ENCODE measurements around the gene CEP72. TPM values are rescaled to one million over a fixed set of nuclear protein-coding genes. Genes with fewer than 3 reads are reported as not detected.

CEP72 gene, protein sequence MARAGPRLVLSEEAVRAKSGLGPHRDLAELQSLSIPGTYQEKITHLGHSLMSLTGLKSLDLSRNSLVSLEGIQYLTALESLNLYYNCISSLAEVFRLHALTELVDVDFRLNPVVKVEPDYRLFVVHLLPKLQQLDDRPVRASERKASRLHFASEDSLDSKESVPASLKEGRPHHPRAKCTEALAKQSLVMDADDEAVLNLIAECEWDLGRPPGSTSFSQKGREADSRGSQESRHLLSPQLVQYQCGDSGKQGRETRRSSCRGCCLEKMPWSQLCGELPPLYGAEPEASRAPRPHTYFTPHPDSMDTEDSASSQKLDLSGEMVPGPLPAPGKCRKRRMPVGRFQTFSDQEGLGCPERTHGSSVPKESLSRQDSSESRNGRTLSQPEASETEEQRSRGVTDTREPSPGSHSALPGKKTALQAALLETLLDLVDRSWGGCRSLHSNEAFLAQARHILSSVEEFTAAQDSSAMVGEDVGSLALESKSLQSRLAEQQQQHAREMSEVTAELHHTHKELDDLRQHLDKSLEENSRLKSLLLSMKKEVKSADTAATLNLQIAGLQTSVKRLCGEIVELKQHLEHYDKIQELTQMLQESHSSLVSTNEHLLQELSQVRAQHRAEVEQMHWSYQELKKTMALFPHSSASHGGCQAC
- total RNA-seq: 10 to 100 TPM in 2 of 4 donors, 1 to 10 TPM in 2; 7.2 to 11.9 (median 9.2) TPM

DNA sequence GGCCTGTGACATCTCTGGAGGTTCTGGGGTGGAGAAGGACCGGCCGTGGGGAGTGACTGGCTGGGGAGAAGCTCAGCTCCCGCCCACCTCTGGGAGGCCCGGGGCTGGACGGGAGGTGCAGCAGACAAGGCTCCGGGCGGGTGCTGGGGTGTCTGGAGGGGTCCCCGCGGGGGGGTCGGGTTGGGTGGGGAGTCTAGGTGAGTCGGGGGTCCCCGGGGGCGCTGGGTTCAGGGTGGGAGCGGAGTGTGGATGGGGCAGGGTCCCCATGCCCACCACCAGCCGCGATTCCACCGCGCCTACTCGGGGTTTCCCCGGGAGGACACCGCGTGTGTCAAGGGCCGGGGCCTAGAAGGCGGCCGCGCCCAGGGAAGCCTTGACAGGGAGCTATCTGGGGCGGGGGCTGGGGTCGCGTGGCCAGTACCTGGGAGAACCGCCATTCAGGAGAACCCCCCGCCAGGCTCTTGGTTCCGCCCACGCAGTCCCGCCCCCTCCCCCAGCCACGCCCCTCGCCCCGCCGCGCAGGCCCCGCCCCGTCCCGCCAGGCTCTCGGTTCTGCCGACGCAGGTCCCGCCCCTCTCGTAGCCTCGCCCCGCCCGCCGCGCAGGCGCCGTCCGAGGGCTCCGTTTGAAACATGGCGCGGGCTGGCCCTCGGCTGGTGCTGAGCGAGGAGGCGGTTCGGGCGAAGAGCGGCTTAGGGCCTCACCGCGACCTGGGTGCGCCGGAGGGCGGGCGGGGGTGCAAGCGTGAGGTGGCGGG lies at the start of gene CEP72:
TSS of gene CEP72 (plus strand) at position 610 of the 756 bp plus-strand sequence. CDS start at position 632, 22 bp downstream.
- TF ChIP-seq POLR2A (IDR thresholded peaks at IDR 0.05): no peak
- TF ChIP-seq, protein P1, sequence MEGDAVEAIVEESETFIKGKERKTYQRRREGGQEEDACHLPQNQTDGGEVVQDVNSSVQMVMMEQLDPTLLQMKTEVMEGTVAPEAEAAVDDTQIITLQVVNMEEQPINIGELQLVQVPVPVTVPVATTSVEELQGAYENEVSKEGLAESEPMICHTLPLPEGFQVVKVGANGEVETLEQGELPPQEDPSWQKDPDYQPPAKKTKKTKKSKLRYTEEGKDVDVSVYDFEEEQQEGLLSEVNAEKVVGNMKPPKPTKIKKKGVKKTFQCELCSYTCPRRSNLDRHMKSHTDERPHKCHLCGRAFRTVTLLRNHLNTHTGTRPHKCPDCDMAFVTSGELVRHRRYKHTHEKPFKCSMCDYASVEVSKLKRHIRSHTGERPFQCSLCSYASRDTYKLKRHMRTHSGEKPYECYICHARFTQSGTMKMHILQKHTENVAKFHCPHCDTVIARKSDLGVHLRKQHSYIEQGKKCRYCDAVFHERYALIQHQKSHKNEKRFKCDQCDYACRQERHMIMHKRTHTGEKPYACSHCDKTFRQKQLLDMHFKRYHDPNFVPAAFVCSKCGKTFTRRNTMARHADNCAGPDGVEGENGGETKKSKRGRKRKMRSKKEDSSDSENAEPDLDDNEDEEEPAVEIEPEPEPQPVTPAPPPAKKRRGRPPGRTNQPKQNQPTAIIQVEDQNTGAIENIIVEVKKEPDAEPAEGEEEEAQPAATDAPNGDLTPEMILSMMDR (IDR thresholded peaks at IDR 0.05): no peak
- intact Hi-C loops (cut with DNase I; ENCODE audit: low total_unique reads): no loop called here
- peak within 1 kb of the TSS; percentile 68 for H3K4me3 ChIP-seq (ENCODE audit: low read depth, poor library complexity, severe bottlenecking)
- peak; percentile 85 to 98 for DNase-seq (ENCODE audit: low spot score in 2 of 2)
- WGBS, 2 donors: 0% methylated on average over 5 to 27 of the region's 72 CpGs

GRCh38 chr5:565782-566440 lies 46.2 kb upstream of the CEP72 start:
- peak in 1 of 2 donors; percentile 65 for DNase-seq (ENCODE audit: low spot score in 2 of 2)
- no peak overlapping the region for H3K4me3 ChIP-seq (ENCODE audit: low read depth, poor library complexity, severe bottlenecking)
- TF ChIP-seq, protein P1 (IDR thresholded peaks at IDR 0.05): no peak
- TF ChIP-seq POLR2A (IDR thresholded peaks at IDR 0.05): no peak
- intact Hi-C loops (cut with DNase I; ENCODE audit: low total_unique reads): no loop called here
- WGBS, 2 donors: 15 to 48% methylated on average over 9 to 15 of the region's 20 CpGs

GRCh38 chr5:566636-567309 lies 45.4 kb upstream of the CEP72 start:
- TF ChIP-seq POLR2A (IDR thresholded peaks at IDR 0.05): no peak
- TF ChIP-seq, protein P1 (IDR thresholded peaks at IDR 0.05): no peak
- 88 to 89% methylated on average over 16 of the region's 16 CpGs for WGBS, 2 donors

DNA sequence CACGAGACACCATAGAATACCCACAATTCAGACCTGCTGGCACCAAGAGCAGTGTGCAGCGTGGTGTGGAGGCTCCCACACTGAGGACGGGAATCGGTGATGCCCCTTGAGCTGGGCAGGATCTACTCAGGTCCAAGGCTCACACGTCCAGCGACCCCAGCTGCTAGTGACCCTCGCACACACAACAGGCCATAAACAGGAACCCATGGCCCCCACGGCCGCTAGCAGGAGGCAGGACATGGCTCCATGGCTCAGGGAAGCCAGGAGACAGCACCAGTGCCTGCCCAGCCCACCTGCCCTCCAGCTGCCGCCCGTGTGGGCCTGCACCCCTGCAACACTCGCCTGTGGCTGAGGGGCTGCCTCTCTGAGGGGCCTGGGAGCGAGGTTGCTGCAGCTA lies 44.5 kb upstream of the CEP72 start:
- 81 to 87% methylated on average over 12 to 13 of the region's 13 CpGs for WGBS, 2 donors
- DNase-seq (ENCODE audit: low spot score in 2 of 2): peak in 1 of 2 donors; percentile 52
- no peak overlapping the region for H3K4me3 ChIP-seq (ENCODE audit: low read depth, poor library complexity, severe bottlenecking)
- TF ChIP-seq, protein P1 (IDR thresholded peaks at IDR 0.05): no peak
- TF ChIP-seq POLR2A (IDR thresholded peaks at IDR 0.05): no peak
- intact Hi-C loops (cut with DNase I; ENCODE audit: low total_unique reads): no loop called here

More at GRCh38 chr5:566636-567309, 45.4 kb upstream of the CEP72 start:
- intact Hi-C loops (cut with DNase I; ENCODE audit: low total_unique reads): no loop called here
- H3K4me3 ChIP-seq (ENCODE audit: low read depth, poor library complexity, severe bottlenecking): no peak overlapping the region
- peak in 1 of 2 donors; percentile 57 for DNase-seq (ENCODE audit: low spot score in 2 of 2)
